ENCODE results near the gene GYPC. TPM values are rescaled to one million over a fixed set of nuclear protein-coding genes. Genes with fewer than 3 reads are reported as not detected.
"Not testable (repeated sequence)": the region's sequence is repeated elsewhere in the genome, so short reads cannot be mapped to it uniquely, and the experiment has no call there.

GYPC gene
- total RNA-seq, 1 donor from 2014 or later: 50.1 TPM

- Mint-ChIP-seq H3K27me3 (peaks cover 2% of the 10 kb centered on the region), H3K4me3 (no peak overlapping the region), H3K27ac (no peak overlapping the region), H3K4me1 (peaks cover 3% of the 10 kb centered on the region), H3K36me3 (ENCODE audit: low read depth) (no peaks in the 10 kb centered on the region), H3K9me3 (no peaks in the 10 kb centered on the region)
- ATAC-seq (ENCODE audit: low read depth): no peak
- TF ChIP-seq CTCF (IDR thresholded peaks at IDR 0.05): no peak
- no peak for DNase-seq
- POLR2A ChIA-PET: interaction anchor here (0.5 kb wide), 1 partner anchor 109 kb away, joined by 3 read pairs; no protein-coding TSS in a partner anchor
- intact Hi-C loops (cut with micrococcal nuclease): no loop called here
- CTCF ChIA-PET: no interaction called here
Observed at GRCh38 chr2:126715576-126716406, 59.8 kb downstream of the GYPC start.

GRCh38 chr2:126717277-126717676 is 61.3 kb downstream of the GYPC start:
- ATAC-seq (ENCODE audit: low read depth); H3K36me3 Mint-ChIP-seq (ENCODE audit: low read depth); H3K27ac Mint-ChIP-seq; intact Hi-C loops (cut with micrococcal nuclease); POLR2A ChIA-PET; H3K4me3 Mint-ChIP-seq; H3K4me1 Mint-ChIP-seq; CTCF ChIA-PET; H3K27me3 Mint-ChIP-seq; H3K9me3 Mint-ChIP-seq; DNase-seq: not testable (repeated sequence)

- Mint-ChIP-seq H3K27me3 (peaks cover 9% of the 10 kb centered on the region), H3K36me3 (ENCODE audit: low read depth) (no peaks in the 10 kb centered on the region), H3K4me3 (no peak overlapping the region), H3K27ac (no peak overlapping the region), H3K4me1 (peaks cover 3% of the 10 kb centered on the region), H3K9me3 (no peaks in the 10 kb centered on the region)
- ChIA-PET CTCF (no interaction called here), POLR2A (no interaction called here)
- DNase-seq (no peak), ATAC-seq (ENCODE audit: low read depth) (no peak)
- TF ChIP-seq CTCF (IDR thresholded peaks at IDR 0.05): no peak
- intact Hi-C loops (cut with micrococcal nuclease): no loop called here
Observed at GRCh38 chr2:126717928-126718327, 62.0 kb downstream of the GYPC start.

GRCh38 chr2:126719191-126719832 is 63.4 kb downstream of the GYPC start:
- Mint-ChIP-seq H3K4me3 (no peak overlapping the region), H3K9me3 (no peaks in the 10 kb centered on the region), H3K36me3 (ENCODE audit: low read depth) (no peaks in the 10 kb centered on the region), H3K27me3 (peaks cover 9% of the 10 kb centered on the region), H3K4me1 (peaks cover 3% of the 10 kb centered on the region), H3K27ac (no peak overlapping the region)
- ATAC-seq (ENCODE audit: low read depth) (no peak), DNase-seq (no peak)
- intact Hi-C loops (cut with micrococcal nuclease): no loop called here
- POLR2A ChIA-PET: no interaction called here
- CTCF ChIA-PET: no interaction called here
- TF ChIP-seq CTCF (IDR thresholded peaks at IDR 0.05): no peak

- no peak overlapping the region for H3K4me3 Mint-ChIP-seq
- peaks cover 3% of the 10 kb centered on the region for H3K4me1 Mint-ChIP-seq
- peaks cover 9% of the 10 kb centered on the region for H3K27me3 Mint-ChIP-seq
- intact Hi-C loops (cut with micrococcal nuclease): no loop called here
- H3K36me3 Mint-ChIP-seq (ENCODE audit: low read depth): no peaks in the 10 kb centered on the region
- ChIA-PET POLR2A (no interaction called here), CTCF (no interaction called here)
- ATAC-seq (ENCODE audit: low read depth): no peak
- H3K9me3 Mint-ChIP-seq: peaks cover under 1% of the 10 kb centered on the region
- H3K27ac Mint-ChIP-seq: no peak overlapping the region
- DNase-seq: no peak
- TF ChIP-seq CTCF (IDR thresholded peaks at IDR 0.05): no peak
Observed at GRCh38 chr2:126719833-126720351, 63.9 kb downstream of the GYPC start.

Measured in activated B cell treated with CpG ODN at 0.5 μM for 24 hours (primary cell).